Naive thymus-derived CD4-positive, alpha-beta T cell (primary cell): ENCODE data around the gene RAP1GDS1. TPM values are rescaled to one million over a fixed set of nuclear protein-coding genes. Genes with fewer than 3 reads are reported as not detected.
"Not testable (repeated sequence)": the region's sequence is repeated elsewhere in the genome, so short reads cannot be mapped to it uniquely, and the experiment has no call there.

ENCODE experiments used
- ATAC-seq: fragments of 150-1000 bp; cut with Tn5 transposase; 2 replicates; pipeline ENCODE4 v1.10.0; 2021; ENCODE audit warnings: mild to moderate bottlenecking, moderate library complexity
- CTCF ChIA-PET: fragments of 350-600 bp; sonication (Branson Sonifier 250); formaldehyde crosslinking; loops from one replicate; lab custom pipeline; 2021; ENCODE audit warnings: antibody characterized with exemption; lab: Charles Lee
- POLR2A ChIA-PET: fragments of 350-600 bp; sonication (Branson Sonifier 250); formaldehyde crosslinking; loops from one replicate; lab custom pipeline; 2021; ENCODE audit warnings: antibody characterized with exemption, inconsistent platforms; lab: Charles Lee
- DNase-seq, 9 donors: peaks; one replicate each; pipeline versions ENCODE4 v3.0.0 to v3.0.0-alpha.2; 2020 to 2022; ENCODE audit warnings: mixed read lengths in 1 of 9
- H3K27ac ChIP-seq: one replicate; pipeline ENCODE4 v1.7.0; 2013; ENCODE audit warnings: mild to moderate bottlenecking, low read depth, low read length, moderate library complexity
- H3K27me3 ChIP-seq, 2 donors: one replicate each; pipeline ENCODE4 v1.7.0; 2013; ENCODE audit warnings: low read length in 2 of 2, mild to moderate bottlenecking in 2 of 2, moderate library complexity in 2 of 2; ENCODE audit not compliant: control insufficient read depth in 2 of 2, insufficient read depth in 2 of 2
- H3K36me3 ChIP-seq, 3 experiments: 1 replicate in 2 of 3; 2 replicates in 1 of 3; pipeline ENCODE4 v1.7.0; 2013; ENCODE audit warnings: low read length in 3 of 3, mild to moderate bottlenecking in 3 of 3, moderate library complexity in 1 of 3; ENCODE audit not compliant: insufficient read depth in 3 of 3, control insufficient read depth in 2 of 3
- H3K4me1 ChIP-seq, 2 donors: one replicate each; pipeline ENCODE4 v1.7.0; 2013; ENCODE audit warnings: low read length in 2 of 2, mild to moderate bottlenecking in 2 of 2, moderate library complexity in 1 of 2; ENCODE audit not compliant: control insufficient read depth in 2 of 2, insufficient read depth in 2 of 2
- H3K4me3 ChIP-seq: 2 replicates; pipeline ENCODE4 v1.7.0; 2013; ENCODE audit warnings: mild to moderate bottlenecking, low read length
- H3K9me3 ChIP-seq, 3 experiments: 1 replicate in 2 of 3; 2 replicates in 1 of 3; pipeline ENCODE4 v1.7.0; 2013; ENCODE audit warnings: low read length in 3 of 3; ENCODE audit not compliant: control insufficient read depth in 2 of 3
- H3K27ac Mint-ChIP-seq, 9 donors: one replicate each; pipeline ENCODE4 v1.8.0; 2020 to 2022; ENCODE audit warnings: mixed read lengths in 9 of 9, mild to moderate bottlenecking in 8 of 9, moderate library complexity in 5 of 9, inconsistent platforms in 2 of 9
- H3K27me3 Mint-ChIP-seq, 5 donors: one replicate each; pipeline ENCODE4 v1.8.0; 2021 to 2022; ENCODE audit warnings: mixed read lengths in 5 of 5, mild to moderate bottlenecking in 1 of 5
- H3K36me3 Mint-ChIP-seq, 5 donors: one replicate each; pipeline ENCODE4 v1.8.0; 2020 to 2022; ENCODE audit warnings: mixed read lengths in 5 of 5, mild to moderate bottlenecking in 3 of 5, inconsistent platforms in 1 of 5
- H3K4me1 Mint-ChIP-seq, 7 donors: one replicate each; pipeline ENCODE4 v1.8.0; 2020 to 2022; ENCODE audit warnings: mixed read lengths in 7 of 7, mild to moderate bottlenecking in 3 of 7, inconsistent platforms in 1 of 7
- H3K4me3 Mint-ChIP-seq, 10 donors: one replicate each; pipeline ENCODE4 v1.8.0; 2020 to 2022; ENCODE audit warnings: mild to moderate bottlenecking in 10 of 10, mixed read lengths in 10 of 10, moderate library complexity in 6 of 10, inconsistent platforms in 2 of 10
- H3K9me3 Mint-ChIP-seq, 11 donors: one replicate each; pipeline ENCODE4 v1.8.0; 2020 to 2022; ENCODE audit warnings: mixed read lengths in 11 of 11, mild to moderate bottlenecking in 4 of 11, inconsistent platforms in 1 of 11, moderate library complexity in 1 of 11
- intact Hi-C, 2 donors: fragments of 100-400 bp; cut with micrococcal nuclease; formaldehyde crosslinking; loops; one replicate each; pipeline ENCODE4 v1.15.1; 2023
- polyA plus RNA-seq, 2 donors: library from polyadenylated mRNA; unstranded; fragments of 300-500 nt; fragmentation: Illumina TruSeq; gene quantifications; one replicate each; pipeline ENCODE4 v1.2.3, GENCODE V29; 2021
- total RNA-seq, 6 experiments: library from RNA in 5 of 6; stranded (reverse) in 5 of 6; gene quantifications; 1 replicate in 5 of 6; 2 replicates in 1 of 6; pipeline ENCODE4 v1.2.3 and lab custom pipeline; 2021 to 2026

RAP1GDS1 gene
- total and polyA plus RNA-seq, 7 experiments from 2014 or later, result 29.6 to 59.1 (median 30.7) TPM

DNA sequence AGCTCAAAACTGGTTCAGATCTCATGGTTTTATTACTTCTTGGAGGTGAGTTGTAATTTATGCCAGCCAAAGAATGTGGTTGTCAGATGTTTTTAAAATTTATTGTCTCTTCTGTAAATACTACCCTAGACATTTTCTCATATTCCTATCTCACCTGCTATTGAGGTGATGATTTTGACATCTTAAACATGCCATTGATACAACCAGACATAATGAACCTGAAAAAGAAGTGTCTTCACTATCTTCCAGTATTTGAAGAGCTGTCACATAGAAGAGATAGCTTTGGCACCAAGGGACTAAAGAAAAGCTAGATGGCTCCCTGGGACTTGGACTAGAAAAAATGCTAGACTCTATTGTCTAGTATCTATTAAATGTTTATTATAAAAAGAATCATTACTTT is 155.7 kb downstream of the RAP1GDS1 start:
- Histone ChIP-seq H3K4me1 (no peaks in the 10 kb centered on the region), H3K27me3 (no peaks in the 10 kb centered on the region), H3K36me3 (peaks cover 0 to 20% (median 4%) of the 10 kb centered on the region in 3 experiments), H3K27ac (no peak overlapping the region), H3K9me3 (peaks cover 0 to 6% (median 4%) of the 10 kb centered on the region in 3 experiments), H3K4me3 (no peak overlapping the region)
- H3K36me3 Mint-ChIP-seq, result peaks cover 17 to 53% (median 45%) of the 10 kb centered on the region in 5 donors
- intact Hi-C loops, result no loop called here
- DNase-seq, result no peak
- no peak overlapping the region for H3K27ac Mint-ChIP-seq
- H3K27me3 Mint-ChIP-seq, result no peaks in the 10 kb centered on the region
- no peaks in the 10 kb centered on the region for H3K4me1 Mint-ChIP-seq
- ATAC-seq, result no peak
- no peak overlapping the region for H3K4me3 Mint-ChIP-seq
- CTCF ChIA-PET, result no interaction called here
- peaks cover 4 to 11% (median 8%) of the 10 kb centered on the region in 11 donors for H3K9me3 Mint-ChIP-seq
- POLR2A ChIA-PET, result no interaction called here

DNA sequence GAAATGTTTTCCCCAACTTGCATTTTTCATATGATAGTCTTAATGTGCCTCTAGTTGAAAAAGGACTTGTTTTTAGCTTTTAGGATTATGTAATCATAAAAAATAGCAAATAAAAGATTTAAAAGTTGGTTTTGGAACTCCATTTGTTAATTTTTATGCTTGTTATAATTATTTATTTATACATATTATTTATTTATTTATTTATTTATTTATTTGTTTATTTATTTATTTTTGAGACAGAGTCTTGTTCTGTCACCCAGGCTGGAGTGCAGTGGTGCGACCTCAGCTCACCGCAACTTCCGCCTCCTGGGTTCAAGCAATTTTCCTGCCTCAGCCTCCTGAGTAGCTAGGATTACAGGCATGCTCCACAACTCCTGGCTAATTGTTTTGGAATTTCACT is 159.0 kb downstream of the RAP1GDS1 start:
- CTCF ChIA-PET, result not testable (repeated sequence)
- H3K36me3 Mint-ChIP-seq, result peaks cover 18 to 70% (median 57%) of the 10 kb centered on the region in 5 donors

GRCh38 chr4:98421111-98421510 is 159.9 kb downstream of the RAP1GDS1 start:
- no peak overlapping the region for H3K27ac ChIP-seq
- intact Hi-C loops, result no loop called here
- Mint-ChIP-seq H3K27me3 (no peaks in the 10 kb centered on the region), H3K36me3 (peaks cover 22 to 73% (median 57%) of the 10 kb centered on the region in 5 donors), H3K4me1 (peaks cover 2 to 24% (median 20%) of the 10 kb centered on the region in 7 donors), H3K9me3 (peaks cover 0 to 17% (median 6%) of the 10 kb centered on the region in 11 donors), H3K4me3 (no peak overlapping the region), H3K27ac (no peak overlapping the region)
- no peak for DNase-seq
- no peak overlapping the region for H3K4me3 ChIP-seq
- ChIA-PET CTCF (no interaction called here), POLR2A (no interaction called here)
- H3K27me3 ChIP-seq, result no peaks in the 10 kb centered on the region
- no peak for ATAC-seq
- H3K4me1 ChIP-seq, result no peaks in the 10 kb centered on the region
- H3K36me3 ChIP-seq, result peaks cover 0 to 13% (median 4%) of the 10 kb centered on the region in 3 experiments
- no peaks in the 10 kb centered on the region for H3K9me3 ChIP-seq

More for the DNA sequence above, 159.0 kb downstream of the RAP1GDS1 start:
- H3K27ac ChIP-seq, H3K27me3 Mint-ChIP-seq, H3K4me3 ChIP-seq, POLR2A ChIA-PET, H3K4me1 ChIP-seq, H3K27ac Mint-ChIP-seq, H3K9me3 ChIP-seq, H3K9me3 Mint-ChIP-seq, ATAC-seq, DNase-seq, H3K27me3 ChIP-seq, H3K4me3 Mint-ChIP-seq, intact Hi-C loops: not testable (repeated sequence)
- H3K4me1 Mint-ChIP-seq, result peaks cover 2 to 14% (median 11%) of the 10 kb centered on the region in 7 donors
- H3K36me3 ChIP-seq, result peaks cover 0 to 13% (median 4%) of the 10 kb centered on the region in 3 experiments

GRCh38 chr4:98423009-98423408 is 161.8 kb downstream of the RAP1GDS1 start:
- ChIA-PET CTCF (no interaction called here), POLR2A (no interaction called here)
- intact Hi-C loops, result no loop called here
- no peak overlapping the region for H3K4me3 ChIP-seq
- Mint-ChIP-seq H3K27me3 (no peaks in the 10 kb centered on the region), H3K27ac (no peak overlapping the region), H3K4me3 (no peak overlapping the region), H3K4me1 (peaks cover 2 to 27% (median 25%) of the 10 kb centered on the region in 7 donors), H3K36me3 (peaks cover 17 to 68% (median 64%) of the 10 kb centered on the region in 5 donors), H3K9me3 (peaks cover 0 to 28% (median 8%) of the 10 kb centered on the region in 11 donors)
- DNase-seq, result no peak
- H3K4me1 ChIP-seq, result no peaks in the 10 kb centered on the region
- H3K36me3 ChIP-seq, result peaks cover 0 to 13% (median 4%) of the 10 kb centered on the region in 3 experiments
- H3K27ac ChIP-seq, result no peak overlapping the region
- no peak for ATAC-seq
- H3K27me3 ChIP-seq, result no peaks in the 10 kb centered on the region
- no peaks in the 10 kb centered on the region for H3K9me3 ChIP-seq

- ChIA-PET CTCF (no interaction called here), POLR2A (no interaction called here)
- Histone ChIP-seq H3K4me1 (no peaks in the 10 kb centered on the region), H3K36me3 (peaks cover 0 to 12% (median 0%) of the 10 kb centered on the region in 3 experiments), H3K9me3 (no peaks in the 10 kb centered on the region), H3K4me3 (no peak overlapping the region), H3K27me3 (no peaks in the 10 kb centered on the region), H3K27ac (no peak overlapping the region)
- H3K4me1 Mint-ChIP-seq, result peaks cover 0 to 15% (median 6%) of the 10 kb centered on the region in 7 donors
- H3K4me3 Mint-ChIP-seq, result no peak overlapping the region
- H3K9me3 Mint-ChIP-seq, result peaks cover 0 to 17% (median 2%) of the 10 kb centered on the region in 11 donors
- peaks cover 0 to 49% (median 34%) of the 10 kb centered on the region in 5 donors for H3K36me3 Mint-ChIP-seq
- no peak for ATAC-seq
- no peak overlapping the region for H3K27ac Mint-ChIP-seq
- DNase-seq, result no peak
- intact Hi-C loops, result no loop called here
- H3K27me3 Mint-ChIP-seq, result no peaks in the 10 kb centered on the region
Measured at GRCh38 chr4:98430708-98431403, 169.7 kb downstream of the RAP1GDS1 start.

DNA sequence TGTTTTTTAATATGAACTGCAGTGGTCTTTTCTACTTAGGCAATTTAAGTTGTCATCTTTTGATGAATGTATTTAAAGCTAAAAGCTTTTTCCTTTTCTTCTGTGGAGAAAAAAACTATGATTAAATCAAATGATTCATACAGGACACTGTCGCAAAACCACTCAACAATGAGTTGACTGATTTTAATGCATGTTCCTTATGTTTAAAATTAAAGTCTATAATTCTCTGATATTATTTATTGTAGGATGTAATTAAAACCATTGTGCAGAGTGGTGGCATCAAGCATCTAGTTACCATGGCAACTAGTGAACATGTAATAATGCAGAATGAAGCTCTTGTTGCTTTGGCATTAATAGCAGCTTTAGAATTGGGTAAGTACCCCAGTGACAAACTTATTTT is 172.5 kb downstream of the RAP1GDS1 start:
- DNase-seq (no peak), ATAC-seq (no peak)
- Mint-ChIP-seq H3K9me3 (peaks cover 0 to 2% (median 0%) of the 10 kb centered on the region in 11 donors), H3K27me3 (no peaks in the 10 kb centered on the region), H3K4me1 (peaks cover 0 to 9% (median 0%) of the 10 kb centered on the region in 7 donors), H3K27ac (no peak overlapping the region), H3K4me3 (no peak overlapping the region), H3K36me3 (peaks cover 0 to 58% (median 35%) of the 10 kb centered on the region in 5 donors)
- H3K27ac ChIP-seq, result no peak overlapping the region
- intact Hi-C loops, result no loop called here
- no peaks in the 10 kb centered on the region for H3K27me3 ChIP-seq
- POLR2A ChIA-PET, result no interaction called here
- H3K4me1 ChIP-seq, result no peaks in the 10 kb centered on the region
- H3K4me3 ChIP-seq, result no peak overlapping the region
- CTCF ChIA-PET, result interaction anchor here (1.2 kb wide), 1 partner anchor 9 kb away, joined by 3 read pairs; no protein-coding TSS in a partner anchor
- peaks cover 0 to 15% (median 0%) of the 10 kb centered on the region in 3 experiments for H3K36me3 ChIP-seq
- H3K9me3 ChIP-seq, result no peaks in the 10 kb centered on the region
